Cardiac fibroblast (primary cell): ENCODE data around the gene TINAGL1.

Source experiments
- DNase-seq, 2 donors: peaks; one replicate each; pipeline versions ENCODE4 v3.0.0 to v3.0.0-alpha.2; 2010; ENCODE audit warnings: low read depth in 2 of 2
- H3K4me3 ChIP-seq, 2 donors: replicated peaks in 1 of 2; 1 replicate in 1 of 2; 2 replicates in 1 of 2; pipeline ENCODE4 v1.5.1; 2011; ENCODE audit warnings: low read depth in 2 of 2, low read length in 2 of 2, mild to moderate bottlenecking in 2 of 2, moderate library complexity in 1 of 2
- TF ChIP-seq, protein P1 (sequence below): IDR thresholded peaks from one replicate; pipeline ENCODE4 v1.5.1; 2011; ENCODE audit warnings: low read depth, mild to moderate bottlenecking, low read length, inconsistent platforms

Gene TINAGL1

DNA sequence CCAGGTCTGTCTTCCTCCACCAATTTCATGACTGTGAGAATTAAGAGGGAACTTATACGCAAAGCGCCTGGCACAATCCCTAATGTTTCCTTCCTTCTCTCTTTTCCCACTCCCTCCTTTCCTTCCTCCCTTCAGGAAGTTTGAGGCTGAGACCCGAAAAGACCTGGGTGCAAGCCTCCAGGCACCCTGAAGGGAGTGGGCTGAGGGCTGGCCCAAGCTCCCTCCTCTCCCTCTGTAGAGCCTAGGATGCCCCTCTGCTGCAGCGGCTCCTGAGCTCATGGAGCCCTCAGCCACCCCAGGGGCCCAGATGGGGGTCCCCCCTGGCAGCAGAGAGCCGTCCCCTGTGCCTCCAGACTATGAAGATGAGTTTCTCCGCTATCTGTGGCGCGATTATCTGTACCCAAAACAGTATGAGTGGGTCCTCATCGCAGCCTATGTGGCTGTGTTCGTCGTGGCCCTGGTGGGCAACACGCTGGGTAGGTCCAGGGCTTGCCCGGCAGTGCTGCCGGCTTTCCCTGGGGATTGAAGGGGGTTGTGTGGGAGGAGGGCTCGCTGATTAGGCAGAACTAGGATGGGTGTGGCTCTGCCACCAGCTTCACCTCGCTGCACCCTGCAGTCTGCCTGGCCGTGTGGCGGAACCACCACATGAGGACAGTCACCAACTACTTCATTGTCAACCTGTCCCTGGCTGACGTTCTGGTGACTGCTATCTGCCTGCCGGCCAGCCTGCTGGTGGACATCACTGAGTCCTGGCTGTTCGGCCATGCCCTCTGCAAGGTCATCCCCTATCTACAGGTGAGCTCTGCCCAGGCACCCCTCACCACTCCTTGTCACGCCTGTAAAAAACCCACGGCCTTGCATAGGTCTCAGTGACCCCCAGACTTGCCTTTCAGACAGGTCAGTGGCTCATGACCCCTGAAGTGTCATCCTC, 42.9 kb downstream of the TINAGL1 start:
- no peak for DNase-seq
- no peak overlapping the region for H3K4me3 ChIP-seq
- TF ChIP-seq, protein P1, sequence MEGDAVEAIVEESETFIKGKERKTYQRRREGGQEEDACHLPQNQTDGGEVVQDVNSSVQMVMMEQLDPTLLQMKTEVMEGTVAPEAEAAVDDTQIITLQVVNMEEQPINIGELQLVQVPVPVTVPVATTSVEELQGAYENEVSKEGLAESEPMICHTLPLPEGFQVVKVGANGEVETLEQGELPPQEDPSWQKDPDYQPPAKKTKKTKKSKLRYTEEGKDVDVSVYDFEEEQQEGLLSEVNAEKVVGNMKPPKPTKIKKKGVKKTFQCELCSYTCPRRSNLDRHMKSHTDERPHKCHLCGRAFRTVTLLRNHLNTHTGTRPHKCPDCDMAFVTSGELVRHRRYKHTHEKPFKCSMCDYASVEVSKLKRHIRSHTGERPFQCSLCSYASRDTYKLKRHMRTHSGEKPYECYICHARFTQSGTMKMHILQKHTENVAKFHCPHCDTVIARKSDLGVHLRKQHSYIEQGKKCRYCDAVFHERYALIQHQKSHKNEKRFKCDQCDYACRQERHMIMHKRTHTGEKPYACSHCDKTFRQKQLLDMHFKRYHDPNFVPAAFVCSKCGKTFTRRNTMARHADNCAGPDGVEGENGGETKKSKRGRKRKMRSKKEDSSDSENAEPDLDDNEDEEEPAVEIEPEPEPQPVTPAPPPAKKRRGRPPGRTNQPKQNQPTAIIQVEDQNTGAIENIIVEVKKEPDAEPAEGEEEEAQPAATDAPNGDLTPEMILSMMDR = no peak

DNA sequence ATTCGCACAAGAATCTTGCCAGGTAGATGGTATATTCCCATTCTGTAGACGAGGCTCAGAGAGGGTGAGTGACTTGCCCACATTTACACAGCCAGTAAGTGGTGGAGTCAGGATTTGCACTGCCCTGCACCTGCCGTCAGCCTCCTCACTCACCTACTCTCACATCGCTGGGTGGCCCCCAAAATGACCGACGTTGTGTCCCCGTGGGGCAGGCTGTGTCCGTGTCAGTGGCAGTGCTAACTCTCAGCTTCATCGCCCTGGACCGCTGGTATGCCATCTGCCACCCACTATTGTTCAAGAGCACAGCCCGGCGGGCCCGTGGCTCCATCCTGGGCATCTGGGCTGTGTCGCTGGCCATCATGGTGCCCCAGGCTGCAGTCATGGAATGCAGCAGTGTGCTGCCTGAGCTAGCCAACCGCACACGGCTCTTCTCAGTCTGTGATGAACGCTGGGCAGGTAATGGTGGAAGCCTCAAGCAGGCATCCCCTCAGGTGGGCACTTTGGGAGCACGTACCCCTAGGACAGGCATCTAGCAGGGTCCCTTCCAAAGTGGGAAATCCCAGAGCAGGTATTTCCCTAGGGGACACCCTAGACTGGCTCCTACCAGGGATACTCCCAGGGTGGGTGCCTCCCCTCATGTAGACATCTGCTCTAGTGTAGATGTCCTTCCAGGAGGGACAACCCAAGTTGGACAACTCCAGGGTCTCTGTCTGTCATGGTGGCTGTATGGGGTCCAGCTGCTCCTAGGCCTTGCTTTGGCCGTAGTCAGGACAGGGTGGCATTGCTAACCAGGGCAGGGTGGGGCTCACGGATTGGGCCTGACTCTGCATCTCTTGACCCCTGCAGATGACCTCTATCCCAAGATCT, 44.5 kb downstream of the TINAGL1 start:
- H3K4me3 ChIP-seq = no peak overlapping the region
- TF ChIP-seq, protein P1 = no peak
- no peak for DNase-seq

DNA sequence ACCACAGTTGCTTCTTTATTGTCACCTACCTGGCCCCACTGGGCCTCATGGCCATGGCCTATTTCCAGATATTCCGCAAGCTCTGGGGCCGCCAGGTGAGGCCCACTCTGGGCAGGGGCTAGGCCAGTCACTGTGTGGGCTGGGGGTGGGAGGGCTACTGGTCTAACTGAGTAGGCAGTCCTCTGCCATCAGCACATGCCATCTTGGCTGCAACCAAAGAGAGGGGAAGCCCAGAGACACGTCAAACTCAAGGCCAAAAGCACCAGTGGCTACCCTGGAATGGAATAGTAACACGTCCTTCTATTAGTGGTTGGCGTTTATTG, 45.1 kb downstream of the TINAGL1 start:
- TF ChIP-seq, protein P1 = no peak
- no peak for DNase-seq
- H3K4me3 ChIP-seq = no peak overlapping the region

DNA sequence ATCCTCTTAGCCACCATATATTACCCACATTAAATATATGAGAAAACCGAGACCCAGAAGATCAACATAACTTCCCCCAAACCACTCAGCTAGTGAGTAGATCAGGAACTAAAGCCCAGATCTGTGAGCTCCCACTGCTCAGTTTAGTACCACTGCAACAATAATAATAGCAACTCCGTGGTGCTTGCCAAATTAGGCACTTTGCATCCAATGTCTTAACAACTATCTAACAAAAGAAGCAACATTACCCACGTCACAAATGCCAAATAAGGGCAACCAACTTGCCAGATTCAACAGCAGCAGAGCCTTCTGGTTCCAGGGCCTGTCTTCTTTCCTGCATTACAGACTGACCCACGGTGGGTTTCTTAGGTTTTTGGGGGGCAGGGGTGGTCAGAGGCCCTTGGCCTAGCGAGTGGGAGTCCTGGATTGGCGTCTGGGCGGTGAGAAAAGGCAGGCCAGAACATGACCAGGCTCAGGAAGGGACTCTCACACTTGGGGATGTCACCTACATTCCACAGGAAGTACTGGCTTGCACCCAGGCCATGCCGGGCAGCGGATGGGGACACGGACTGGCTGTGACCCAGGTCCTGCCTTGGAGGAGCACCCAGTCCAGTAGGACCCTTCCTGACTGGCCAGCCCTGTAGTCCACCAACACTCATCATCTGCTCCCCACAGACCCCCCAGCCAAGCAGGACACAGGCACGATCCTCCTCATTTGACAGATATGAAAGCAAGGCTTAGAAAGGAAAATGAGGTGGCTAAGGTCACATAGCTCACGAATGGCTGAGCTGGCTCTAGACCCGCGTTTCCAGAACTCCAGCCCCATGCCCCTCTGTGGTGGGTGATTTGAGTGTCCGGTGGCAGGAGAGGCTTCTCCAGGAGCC, 45.8 kb downstream of the TINAGL1 start:
- H3K4me3 ChIP-seq = no peak overlapping the region
- TF ChIP-seq, protein P1 = no peak
- no peak for DNase-seq

DNA sequence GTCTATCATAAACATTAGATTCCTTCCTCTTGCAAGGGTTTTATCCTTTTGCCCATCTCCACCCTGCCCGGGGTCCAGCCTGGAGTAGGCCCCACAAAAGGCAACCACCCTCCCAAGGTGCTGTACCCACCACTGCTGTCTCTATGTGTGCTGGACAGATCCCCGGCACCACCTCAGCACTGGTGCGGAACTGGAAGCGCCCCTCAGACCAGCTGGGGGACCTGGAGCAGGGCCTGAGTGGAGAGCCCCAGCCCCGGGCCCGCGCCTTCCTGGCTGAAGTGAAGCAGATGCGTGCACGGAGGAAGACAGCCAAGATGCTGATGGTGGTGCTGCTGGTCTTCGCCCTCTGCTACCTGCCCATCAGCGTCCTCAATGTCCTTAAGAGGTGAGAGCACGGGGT, 47.0 kb downstream of the TINAGL1 start:
- TF ChIP-seq, protein P1 = no peak
- no peak overlapping the region for H3K4me3 ChIP-seq
- no peak for DNase-seq

DNA sequence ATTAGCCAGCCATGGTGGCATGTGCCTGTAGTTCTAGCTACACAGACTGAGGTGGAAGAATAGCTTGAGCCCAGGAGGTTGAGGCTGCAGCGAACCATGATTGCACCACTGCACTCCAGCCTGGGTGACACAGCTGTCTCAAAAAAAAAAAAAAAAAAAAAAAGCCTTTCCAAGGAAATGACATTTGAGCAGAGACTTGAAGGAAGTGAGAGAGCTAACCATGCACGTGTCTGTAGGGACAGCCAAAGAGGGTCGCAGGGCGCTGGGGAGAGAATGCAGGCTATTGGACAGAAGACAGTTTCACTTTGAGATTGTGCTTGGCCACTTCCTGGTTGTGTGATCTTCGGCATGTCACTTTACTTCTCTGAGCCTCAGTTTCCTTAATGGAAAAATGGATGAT, 48.0 kb downstream of the TINAGL1 start:
- DNase-seq = no peak
- TF ChIP-seq, protein P1 = no peak

More for the DNA sequence above, 48.0 kb downstream of the TINAGL1 start:
- no peak overlapping the region for H3K4me3 ChIP-seq
